ENCODE measurements around the gene ACKR1.
A peak's percentile ranks its signal among the peaks of the same experiment; 100 is the strongest.

ACKR1 gene

GRCh38 chr1:159204161-159205141 is at the start of gene ACKR1:
TSS of gene ACKR1 (plus strand) at chr1:159204875. CDS start at chr1:159204960, 85 bp downstream.
- DNase-seq (ENCODE audit: low read depth) = no peak

DNA sequence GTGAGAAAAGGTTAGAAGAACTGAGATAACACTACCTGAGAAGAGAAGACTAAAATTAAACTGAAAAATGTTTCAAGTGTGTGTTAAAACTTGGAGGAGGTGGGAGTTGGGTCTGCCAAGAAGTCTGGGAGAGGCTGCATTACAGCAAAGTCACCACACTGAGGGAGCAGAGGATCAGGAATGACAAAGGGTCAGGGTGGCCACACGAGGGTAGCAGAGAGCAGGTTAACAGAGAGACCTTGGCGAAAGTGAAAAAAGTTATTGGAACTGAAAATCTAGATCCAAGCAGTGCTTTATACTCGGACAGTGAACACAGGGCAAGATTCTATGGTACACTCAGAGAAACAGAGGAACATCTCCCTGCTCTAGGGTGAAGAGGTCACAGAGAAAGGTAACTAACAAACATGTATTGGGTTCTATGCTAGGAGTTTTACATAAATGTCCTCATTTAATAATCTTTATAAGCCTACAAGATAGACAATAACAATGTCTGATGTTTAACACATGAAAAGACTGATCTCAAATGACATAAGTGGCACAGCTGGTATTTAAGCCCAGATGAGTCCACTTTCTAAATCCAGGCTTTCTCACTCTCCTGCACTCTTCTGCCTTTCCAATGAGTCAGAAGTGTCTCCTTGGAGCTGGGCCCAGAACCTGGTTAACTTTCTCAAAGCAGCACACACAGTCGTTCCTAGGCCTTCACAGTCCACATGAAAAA is 43.5 kb upstream of the ACKR1 start:
- DNase-seq (ENCODE audit: low read depth) = peak; percentile 43

DNA sequence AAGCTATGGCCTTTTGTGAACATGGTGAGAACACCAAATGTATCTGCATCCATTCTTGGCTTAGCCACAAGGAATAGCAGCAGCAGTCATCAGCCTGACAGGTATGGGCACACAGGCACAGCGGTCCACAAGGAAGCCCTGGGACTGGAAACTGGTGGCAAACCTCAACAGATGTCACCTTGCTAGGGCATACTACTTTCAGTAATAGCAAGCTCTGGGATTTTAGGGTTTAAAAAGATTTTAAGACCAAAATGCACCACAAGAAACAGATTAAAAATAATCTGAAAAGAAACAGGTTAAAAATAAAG is 43.0 kb upstream of the ACKR1 start:
- DNase-seq (ENCODE audit: low read depth) = no peak

DNA sequence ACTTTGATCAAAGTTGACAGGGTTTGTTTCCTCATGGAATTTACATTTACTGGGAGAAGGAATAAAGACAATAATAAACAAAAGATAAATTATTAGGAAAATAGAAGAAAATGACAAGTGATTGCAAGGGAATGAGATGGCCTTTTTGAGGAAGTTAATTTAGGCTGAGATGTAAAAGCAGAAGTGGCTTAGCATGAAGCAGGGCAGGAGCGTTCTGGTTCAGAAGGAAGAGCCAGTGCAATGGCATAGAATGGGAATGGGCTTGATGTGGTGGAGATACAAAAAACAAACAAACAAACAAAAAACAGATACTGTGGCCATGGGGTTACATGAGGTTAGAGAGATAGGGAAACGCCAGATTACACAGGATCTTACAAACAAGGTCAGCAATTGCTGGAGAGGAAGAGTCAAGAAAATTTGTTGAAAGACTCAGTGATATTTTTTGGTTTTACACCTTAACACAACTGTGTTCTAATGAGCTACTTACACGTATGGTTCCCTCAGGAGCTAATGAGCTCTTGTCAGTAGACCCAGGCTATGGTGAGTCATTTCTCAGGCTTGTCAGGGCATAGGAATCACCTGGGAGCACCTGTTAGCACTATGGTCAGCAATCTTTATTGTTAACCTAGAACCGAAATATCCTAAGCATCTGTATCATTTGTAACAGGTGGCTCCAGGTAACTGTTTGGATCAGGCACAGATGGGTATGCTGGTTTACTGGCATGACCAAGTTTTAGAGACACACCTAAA is 42.0 kb upstream of the ACKR1 start:
- DNase-seq (ENCODE audit: low read depth) = no peak

DNA sequence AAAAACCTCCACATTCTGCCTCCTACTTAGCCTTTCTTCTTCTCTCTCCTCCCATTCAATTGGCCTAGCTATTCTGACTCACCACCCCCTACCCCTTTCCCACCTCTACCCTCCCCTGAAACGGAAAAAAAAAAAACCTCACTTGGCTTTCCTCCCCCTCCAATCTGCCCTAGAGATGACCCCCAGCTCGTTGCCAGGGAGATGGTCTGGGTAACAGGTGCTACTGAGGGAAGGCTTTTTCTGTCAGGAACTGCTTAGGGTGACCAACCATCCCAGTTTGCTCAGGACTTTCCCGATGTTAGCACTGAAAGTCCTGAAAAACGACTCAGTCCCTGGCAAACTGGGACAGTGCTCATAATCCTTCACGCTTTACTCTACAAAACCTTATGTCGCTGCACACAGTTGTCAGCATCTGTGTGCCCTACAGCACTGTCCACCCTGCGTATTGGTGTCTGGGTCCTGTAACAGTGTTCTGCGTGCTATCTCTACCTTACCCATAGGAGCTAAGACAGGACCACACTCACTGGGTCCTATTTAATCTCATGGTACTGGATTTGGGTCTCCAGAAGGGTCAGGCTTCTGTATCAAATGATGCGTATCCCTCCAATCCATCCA is 41.0 kb upstream of the ACKR1 start:
- DNase-seq (ENCODE audit: low read depth) = no peak

GRCh38 chr1:159168043-159168442 is 36.6 kb upstream of the ACKR1 start:
- DNase-seq (ENCODE audit: low read depth) = no peak

- no peak for DNase-seq (ENCODE audit: low read depth)
Measured at GRCh38 chr1:159170639-159171038, 34.0 kb upstream of the ACKR1 start.

GRCh38 chr1:159171254-159171687 is 33.4 kb upstream of the ACKR1 start, which contains the start of gene CADM3:
TSS of gene CADM3 (plus strand) at chr1:159171615. CDS start at chr1:159171766, 151 bp downstream.
- DNase-seq (ENCODE audit: low read depth) = no peak

- DNase-seq (ENCODE audit: low read depth) = no peak
Measured at GRCh38 chr1:159171688-159172501, 32.8 kb upstream of the ACKR1 start.

- no peak for DNase-seq (ENCODE audit: low read depth)
Measured at GRCh38 chr1:159172614-159173291, 31.9 kb upstream of the ACKR1 start.

GRCh38 chr1:159173320-159173719 is 31.4 kb upstream of the ACKR1 start:
- no peak for DNase-seq (ENCODE audit: low read depth)

- no peak for DNase-seq (ENCODE audit: low read depth)
Measured at GRCh38 chr1:159175571-159175970, 29.1 kb upstream of the ACKR1 start.

GRCh38 chr1:159177272-159177907 is 27.3 kb upstream of the ACKR1 start:
- no peak for DNase-seq (ENCODE audit: low read depth)

GRCh38 chr1:159179906-159180305 is 24.8 kb upstream of the ACKR1 start:
- no peak for DNase-seq (ENCODE audit: low read depth)

DNA sequence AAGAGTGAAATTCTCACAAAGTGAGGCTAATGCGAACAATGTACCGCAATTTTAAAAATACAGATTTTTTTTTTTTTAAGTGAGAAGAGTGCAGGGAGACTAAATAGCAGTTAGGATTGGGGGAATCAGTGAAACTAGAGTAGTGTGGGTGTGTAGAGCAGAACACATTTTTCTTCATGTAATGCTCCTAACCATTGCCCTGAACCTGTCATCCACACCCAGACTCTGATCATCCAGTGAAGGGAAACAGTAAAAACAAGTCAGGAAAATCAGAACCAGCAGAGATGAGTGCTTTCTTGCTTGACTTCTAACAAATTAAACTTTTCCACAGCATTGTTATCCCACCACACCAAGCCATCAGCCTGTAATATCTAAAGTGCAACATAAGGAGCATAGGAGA is 24.2 kb upstream of the ACKR1 start:
- DNase-seq (ENCODE audit: low read depth) = no peak

DNA sequence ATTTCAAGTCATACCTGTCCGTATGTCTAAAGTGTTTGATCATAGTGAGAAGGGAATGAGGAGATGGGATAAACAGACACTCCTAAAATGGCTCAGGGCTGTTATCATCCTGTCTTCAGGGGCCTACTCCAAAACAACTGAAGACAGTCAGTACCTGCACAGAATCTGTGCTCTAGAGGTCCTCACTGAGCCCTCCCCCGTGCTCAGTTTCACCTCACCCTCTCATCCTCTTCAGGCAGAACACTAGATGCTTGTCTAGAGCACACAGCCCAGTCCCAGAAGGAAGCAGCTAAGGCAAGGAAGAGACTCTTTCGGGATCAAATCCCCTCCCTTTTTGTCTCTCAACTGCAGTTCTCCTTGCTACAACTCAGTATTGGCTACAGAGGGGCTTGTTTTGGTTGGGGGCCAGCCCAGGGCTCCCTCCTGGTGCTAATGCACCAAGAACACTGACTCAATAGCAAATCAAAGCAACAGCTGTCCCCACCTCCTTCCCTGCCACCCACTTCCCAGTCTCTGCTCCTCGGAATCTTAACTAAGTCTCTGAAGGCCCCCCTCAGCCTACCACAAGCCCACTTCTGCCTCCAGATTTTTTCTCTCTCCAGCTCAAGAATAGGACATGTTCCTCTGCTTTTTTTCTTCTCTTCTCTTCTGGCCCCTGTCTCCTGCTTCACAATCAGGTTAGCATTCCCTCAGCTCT is 23.2 kb upstream of the ACKR1 start:
- no peak for DNase-seq (ENCODE audit: low read depth)

DNA sequence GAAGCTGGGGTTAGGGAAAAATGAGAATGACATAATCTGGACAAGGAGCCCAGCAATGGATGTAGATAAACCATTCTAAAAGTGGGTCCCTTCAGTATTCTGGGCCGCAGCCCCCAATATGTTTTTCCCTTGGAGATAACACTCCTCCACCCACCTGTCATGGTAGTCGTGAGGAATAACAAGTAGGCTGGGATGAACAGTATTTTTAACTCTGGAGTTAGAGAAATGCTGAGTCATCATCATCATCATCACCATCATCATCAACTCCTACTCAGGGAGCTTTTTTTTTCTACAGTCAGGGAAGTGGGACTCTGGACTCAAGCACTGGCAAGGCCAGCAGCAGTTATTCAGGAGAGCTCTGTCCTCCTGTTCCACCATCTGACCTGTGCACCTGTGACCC is 20.5 kb upstream of the ACKR1 start:
- no peak for DNase-seq (ENCODE audit: low read depth)

DNA sequence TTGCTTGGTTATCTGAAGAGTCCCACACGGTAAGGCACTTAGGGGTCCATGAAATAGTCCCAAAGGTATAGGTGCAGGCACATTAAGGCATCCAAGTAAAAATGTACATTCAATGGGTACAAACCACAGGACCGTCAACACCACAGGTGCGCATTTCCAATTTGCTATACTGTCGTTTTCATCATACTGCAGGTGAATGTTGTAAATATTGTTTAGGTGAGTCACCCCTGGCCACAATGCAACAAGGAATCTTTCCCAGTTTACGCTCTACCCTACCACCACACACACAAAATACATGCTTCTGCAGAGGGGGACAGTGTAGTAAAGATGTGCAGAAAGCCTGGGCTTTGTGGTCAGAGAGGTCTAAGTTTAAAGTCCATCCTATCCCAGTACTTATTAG is 19.6 kb upstream of the ACKR1 start:
- no peak for DNase-seq (ENCODE audit: low read depth)

- DNase-seq (ENCODE audit: low read depth) = no peak
Measured at GRCh38 chr1:159187033-159187432, 17.6 kb upstream of the ACKR1 start.

Data from stimulated activated CD4-positive, alpha-beta T cell treated with anti-CD3 and anti-CD28 coated beads, Interleukin-2, amount 100 ng/mL, for 4 hours (primary cell).